Sigmoid colon (tissue), 3 donors: ENCODE measurements around the gene PDE4DIP.
"Not testable (repeated sequence)": the region's sequence is repeated elsewhere in the genome, so short reads cannot be mapped to it uniquely, and the experiment has no call there.

ENCODE experiments used
- POLR2A ChIP-seq, 2 donors: fragments of 450-650 bp; IDR thresholded peaks; one replicate each; pipeline ENCODE4 v1.6.1; 2016; ENCODE audit warnings: antibody characterized with exemption in 2 of 2, mild to moderate bottlenecking in 2 of 2, moderate library complexity in 2 of 2
- TF ChIP-seq, protein P1 (sequence below), 4 experiments: fragments of 450-650 bp in 3 of 4; fragments of 200-600 bp in 1 of 4; IDR thresholded peaks; one replicate each; pipeline ENCODE4 v1.5.1; 2016 to 2019; ENCODE audit warnings: antibody characterized with exemption in 4 of 4, mild to moderate bottlenecking in 3 of 4, moderate library complexity in 2 of 4

- TF ChIP-seq, protein P1, sequence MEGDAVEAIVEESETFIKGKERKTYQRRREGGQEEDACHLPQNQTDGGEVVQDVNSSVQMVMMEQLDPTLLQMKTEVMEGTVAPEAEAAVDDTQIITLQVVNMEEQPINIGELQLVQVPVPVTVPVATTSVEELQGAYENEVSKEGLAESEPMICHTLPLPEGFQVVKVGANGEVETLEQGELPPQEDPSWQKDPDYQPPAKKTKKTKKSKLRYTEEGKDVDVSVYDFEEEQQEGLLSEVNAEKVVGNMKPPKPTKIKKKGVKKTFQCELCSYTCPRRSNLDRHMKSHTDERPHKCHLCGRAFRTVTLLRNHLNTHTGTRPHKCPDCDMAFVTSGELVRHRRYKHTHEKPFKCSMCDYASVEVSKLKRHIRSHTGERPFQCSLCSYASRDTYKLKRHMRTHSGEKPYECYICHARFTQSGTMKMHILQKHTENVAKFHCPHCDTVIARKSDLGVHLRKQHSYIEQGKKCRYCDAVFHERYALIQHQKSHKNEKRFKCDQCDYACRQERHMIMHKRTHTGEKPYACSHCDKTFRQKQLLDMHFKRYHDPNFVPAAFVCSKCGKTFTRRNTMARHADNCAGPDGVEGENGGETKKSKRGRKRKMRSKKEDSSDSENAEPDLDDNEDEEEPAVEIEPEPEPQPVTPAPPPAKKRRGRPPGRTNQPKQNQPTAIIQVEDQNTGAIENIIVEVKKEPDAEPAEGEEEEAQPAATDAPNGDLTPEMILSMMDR (IDR thresholded peaks at IDR 0.05): not testable (repeated sequence)
- TF ChIP-seq POLR2A (IDR thresholded peaks at IDR 0.05): not testable (repeated sequence)
Observed at GRCh38 chr1:148900691-148901090, 56.5 kb downstream of the PDE4DIP start.
